ENCODE results near the gene RGS1. TPM values are rescaled to one million over a fixed set of nuclear protein-coding genes. Genes with fewer than 3 reads are reported as not detected.
A peak's percentile ranks its signal among the peaks of the same experiment; 100 is the strongest.

Gene RGS1
- total RNA-seq, 1 donor from 2014 or later, result 27.8 TPM

DNA sequence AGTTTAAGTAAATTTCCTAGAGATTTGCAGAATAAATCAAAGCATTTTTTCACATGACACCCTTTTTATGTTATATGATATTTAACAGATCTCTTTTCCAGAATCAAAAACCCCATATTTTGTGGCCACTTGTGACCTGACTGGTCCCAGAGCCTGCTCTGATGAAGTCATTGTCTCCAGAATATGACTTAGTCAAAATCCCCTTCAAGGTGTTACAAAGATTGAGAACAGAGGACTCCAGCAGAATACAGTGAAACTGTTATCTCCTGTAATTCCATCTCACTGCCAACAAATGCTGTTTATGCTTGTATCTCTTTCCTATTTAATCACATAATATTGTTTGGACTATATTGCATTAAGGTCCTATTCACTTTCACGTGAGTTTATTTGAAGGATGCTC is 25.6 kb downstream of the RGS1 start:
- H3K27ac ChIP-seq, result no peak overlapping the region
- no peaks in the 10 kb centered on the region for H3K4me1 ChIP-seq
- no peak for DNase-seq
- TF ChIP-seq, protein P1, sequence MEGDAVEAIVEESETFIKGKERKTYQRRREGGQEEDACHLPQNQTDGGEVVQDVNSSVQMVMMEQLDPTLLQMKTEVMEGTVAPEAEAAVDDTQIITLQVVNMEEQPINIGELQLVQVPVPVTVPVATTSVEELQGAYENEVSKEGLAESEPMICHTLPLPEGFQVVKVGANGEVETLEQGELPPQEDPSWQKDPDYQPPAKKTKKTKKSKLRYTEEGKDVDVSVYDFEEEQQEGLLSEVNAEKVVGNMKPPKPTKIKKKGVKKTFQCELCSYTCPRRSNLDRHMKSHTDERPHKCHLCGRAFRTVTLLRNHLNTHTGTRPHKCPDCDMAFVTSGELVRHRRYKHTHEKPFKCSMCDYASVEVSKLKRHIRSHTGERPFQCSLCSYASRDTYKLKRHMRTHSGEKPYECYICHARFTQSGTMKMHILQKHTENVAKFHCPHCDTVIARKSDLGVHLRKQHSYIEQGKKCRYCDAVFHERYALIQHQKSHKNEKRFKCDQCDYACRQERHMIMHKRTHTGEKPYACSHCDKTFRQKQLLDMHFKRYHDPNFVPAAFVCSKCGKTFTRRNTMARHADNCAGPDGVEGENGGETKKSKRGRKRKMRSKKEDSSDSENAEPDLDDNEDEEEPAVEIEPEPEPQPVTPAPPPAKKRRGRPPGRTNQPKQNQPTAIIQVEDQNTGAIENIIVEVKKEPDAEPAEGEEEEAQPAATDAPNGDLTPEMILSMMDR (IDR thresholded peaks at IDR 0.05), result no peak
- no peaks in the 10 kb centered on the region for H3K27me3 ChIP-seq
- no peak overlapping the region for H3K4me3 ChIP-seq
- no peak for ATAC-seq
- no peaks in the 10 kb centered on the region for H3K9me3 ChIP-seq
- no peaks in the 10 kb centered on the region for H3K36me3 ChIP-seq
- intact Hi-C loops (cut with DNase I), result no loop called here

DNA sequence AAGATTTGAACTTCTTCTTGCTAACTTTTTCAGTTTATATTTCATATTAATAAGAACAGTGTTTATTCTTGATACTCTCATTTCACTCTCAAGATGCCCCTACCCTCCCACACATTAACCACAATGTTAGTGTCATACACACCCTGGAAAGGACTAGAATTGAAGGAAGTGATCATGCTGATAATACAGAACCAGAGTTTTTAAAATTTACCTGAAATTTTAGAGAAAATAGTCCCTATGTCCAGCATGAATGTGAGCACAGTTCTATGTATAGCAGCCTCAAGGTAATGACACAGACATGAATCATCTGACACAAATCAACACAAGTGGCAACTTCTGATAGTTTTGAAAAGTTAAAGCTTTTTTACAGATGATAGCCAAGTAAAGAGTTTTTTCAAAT is 26.0 kb downstream of the RGS1 start:
- peak; percentile 40 for ATAC-seq
- DNase-seq, result no peak
- H3K4me1 ChIP-seq, result no peaks in the 10 kb centered on the region
- no peaks in the 10 kb centered on the region for H3K36me3 ChIP-seq
- H3K4me3 ChIP-seq, result no peak overlapping the region
- H3K9me3 ChIP-seq, result no peaks in the 10 kb centered on the region
- no peaks in the 10 kb centered on the region for H3K27me3 ChIP-seq
- TF ChIP-seq, protein P1 (IDR thresholded peaks at IDR 0.05), result no peak
- H3K27ac ChIP-seq, result no peak overlapping the region
- intact Hi-C loops (cut with DNase I), result no loop called here

DNA sequence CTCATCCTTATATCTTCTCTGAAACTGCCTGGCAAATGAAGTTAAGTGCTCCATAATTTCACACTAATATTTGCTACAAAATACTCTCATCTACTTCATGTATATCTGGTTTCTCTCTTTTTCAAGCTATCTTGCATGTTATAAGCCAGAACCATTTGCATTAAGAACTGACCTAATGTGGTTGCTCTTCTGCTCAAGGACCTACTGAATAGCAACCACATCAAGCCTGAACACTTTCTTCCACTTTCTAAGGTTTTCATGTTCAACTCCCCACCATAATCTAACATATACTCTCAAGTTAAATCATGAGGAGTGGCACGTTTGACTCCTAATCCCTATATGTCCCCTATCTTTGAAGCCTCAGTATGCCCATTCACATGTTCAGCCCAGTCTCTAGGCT is 27.2 kb downstream of the RGS1 start:
- no peaks in the 10 kb centered on the region for H3K9me3 ChIP-seq
- H3K36me3 ChIP-seq, result no peaks in the 10 kb centered on the region
- ATAC-seq (no peak), DNase-seq (no peak)
- TF ChIP-seq, protein P1 (IDR thresholded peaks at IDR 0.05), result no peak
- intact Hi-C loops (cut with DNase I), result no loop called here
- H3K27ac ChIP-seq, result no peak overlapping the region
- no peaks in the 10 kb centered on the region for H3K27me3 ChIP-seq
- H3K4me3 ChIP-seq, result no peak overlapping the region
- H3K4me1 ChIP-seq, result no peaks in the 10 kb centered on the region

DNA sequence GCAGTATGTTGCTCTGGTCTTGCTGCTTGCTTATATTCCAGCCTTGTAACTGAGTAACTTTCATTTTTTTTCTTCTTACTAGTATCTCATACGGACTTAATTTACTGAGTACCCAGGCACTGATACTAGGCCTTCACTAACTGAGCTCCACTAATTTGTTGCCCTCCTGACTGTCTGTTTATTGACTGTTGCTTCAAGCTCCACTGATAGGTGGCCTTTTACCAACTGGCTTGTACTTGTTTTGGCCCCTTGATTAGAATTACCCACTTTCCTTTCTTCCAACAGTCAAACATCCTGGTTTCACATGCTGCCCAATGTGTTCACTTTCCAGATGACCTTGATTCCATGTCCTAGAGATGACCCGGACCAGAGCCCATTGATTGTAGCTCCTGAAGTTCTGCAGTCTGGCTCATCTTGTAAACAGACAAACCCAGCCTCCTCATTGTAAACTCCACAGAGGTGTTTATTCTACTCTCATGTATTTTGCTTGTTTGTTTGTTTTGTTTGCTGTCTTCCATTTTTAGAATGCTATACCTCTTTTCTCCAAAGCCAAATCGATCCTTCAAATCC is 27.7 kb downstream of the RGS1 start:
- ATAC-seq, result no peak
- no peaks in the 10 kb centered on the region for H3K9me3 ChIP-seq
- intact Hi-C loops (cut with DNase I), result no loop called here

DNA sequence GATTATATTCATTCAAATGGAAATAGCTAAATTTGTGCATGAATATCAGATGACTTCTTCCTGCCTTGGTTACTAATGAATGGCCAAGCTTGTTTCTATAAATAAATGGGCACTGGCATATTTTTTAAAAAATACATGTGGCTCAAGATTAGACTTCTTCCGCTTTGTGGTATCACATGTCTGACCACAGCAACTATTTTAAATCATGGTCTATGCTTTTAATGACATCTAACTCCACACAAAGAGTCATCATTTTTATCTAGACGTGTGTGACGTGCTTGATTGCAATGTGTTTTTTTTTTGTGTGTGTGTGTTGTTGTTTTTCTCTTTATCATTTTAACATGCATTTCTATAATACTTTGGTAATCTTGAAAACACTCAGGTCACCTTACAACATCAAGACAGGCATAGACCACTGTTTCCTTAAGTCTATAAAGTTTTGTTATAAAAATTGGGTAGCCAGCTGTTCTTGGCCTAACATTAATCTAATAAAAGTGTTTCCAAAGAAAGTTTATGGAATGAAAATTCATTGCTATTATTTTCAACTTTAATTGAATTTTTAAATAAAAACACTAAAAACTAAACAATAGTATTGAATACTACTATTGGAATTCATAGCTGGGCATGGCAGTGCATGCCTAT is 29.5 kb downstream of the RGS1 start:
- DNase-seq (no peak), ATAC-seq (peak; percentile 56)
- Histone ChIP-seq H3K27ac (no peak overlapping the region), H3K4me3 (no peak overlapping the region), H3K27me3 (no peaks in the 10 kb centered on the region), H3K9me3 (no peaks in the 10 kb centered on the region), H3K4me1 (no peaks in the 10 kb centered on the region), H3K36me3 (no peaks in the 10 kb centered on the region)
- TF ChIP-seq, protein P1 (IDR thresholded peaks at IDR 0.05), result no peak
- intact Hi-C loops (cut with DNase I), result no loop called here

More for the DNA sequence above, 27.7 kb downstream of the RGS1 start:
- Histone ChIP-seq H3K4me3 (no peak overlapping the region), H3K36me3 (no peaks in the 10 kb centered on the region), H3K27me3 (no peaks in the 10 kb centered on the region), H3K4me1 (no peaks in the 10 kb centered on the region), H3K27ac (no peak overlapping the region)
- TF ChIP-seq, protein P1 (IDR thresholded peaks at IDR 0.05), result no peak
- DNase-seq, result no peak

Measured in upper lobe of right lung (tissue), 1 donor.